Lung (tissue), 12 donors: ENCODE results near the gene CELSR1. TPM values are rescaled to one million over a fixed set of nuclear protein-coding genes. Genes with fewer than 3 reads are reported as not detected.
A peak's percentile ranks its signal among the peaks of the same experiment; 100 is the strongest.

Experiments
- ATAC-seq: fragments of 200-7000 bp; cut with Tn5 transposase; one replicate; pipeline ENCODE4 v1.9.1; 2020; ENCODE audit warnings: moderate number of reproducible peaks; ENCODE audit not compliant: insufficient read depth, low FRiP score
- DNase-seq, 3 donors: peaks; one replicate each; pipeline ENCODE4 v3.0.0-alpha.2; 2013 to 2017
- H3K27ac ChIP-seq, 2 donors: one replicate each; pipeline ENCODE4 v1.5.1; 2013; ENCODE audit warnings: mild to moderate bottlenecking in 2 of 2, moderate library complexity in 2 of 2, control low read depth in 1 of 2, inconsistent platforms in 1 of 2, low read depth in 1 of 2, low read length in 1 of 2
- H3K27me3 ChIP-seq, 3 donors: one replicate each; pipeline ENCODE4 v1.5.1; 2013; ENCODE audit warnings: low read length in 2 of 3; ENCODE audit not compliant: control insufficient read depth in 3 of 3, insufficient read depth in 3 of 3
- H3K36me3 ChIP-seq, 4 donors: one replicate each; pipeline ENCODE4 v1.5.1; 2013; ENCODE audit warnings: low read length in 4 of 4, mild to moderate bottlenecking in 1 of 4, moderate library complexity in 1 of 4; ENCODE audit not compliant: control insufficient read depth in 4 of 4, insufficient read depth in 4 of 4
- H3K4me1 ChIP-seq, 5 donors: one replicate each; pipeline ENCODE4 v1.5.1; 2013; ENCODE audit warnings: low read length in 5 of 5, mild to moderate bottlenecking in 2 of 5, moderate library complexity in 1 of 5; ENCODE audit not compliant: control insufficient read depth in 5 of 5, insufficient read depth in 5 of 5
- H3K4me3 ChIP-seq: one replicate; pipeline ENCODE4 v1.5.1; 2013; ENCODE audit warnings: mild to moderate bottlenecking, control low read depth, moderate library complexity
- H3K9ac ChIP-seq, 2 donors: one replicate each; pipeline ENCODE4 v1.5.1; 2013; ENCODE audit warnings: low read length in 2 of 2, control low read depth in 1 of 2; ENCODE audit not compliant: insufficient read depth in 1 of 2
- H3K9me3 ChIP-seq, 4 donors: one replicate each; pipeline ENCODE4 v1.5.1; 2013; ENCODE audit warnings: low read length in 3 of 4, mild to moderate bottlenecking in 1 of 4, moderate library complexity in 1 of 4; ENCODE audit not compliant: control insufficient read depth in 4 of 4, insufficient read depth in 3 of 4
- WGBS, 2 donors: extraction: QIAGEN DNeasy Blood & Tissue Kit; methylation state at CpG; one replicate each; pipeline ENCODE4 v1.1.7; 2013; 5-methylcytosine and 5-hydroxymethylcytosine counted together
- polyA plus RNA-seq, 2 donors: library from polyadenylated mRNA; stranded (reverse); fragments of 200-250 nt; gene quantifications; one replicate each; pipeline ENCODE4 v1.2.1, GENCODE V29; 2013
- total RNA-seq, 2 donors: library from RNA; depleted of rRNA in 1 of 2; stranded (reverse); fragments of >200 nt in 1 of 2; gene quantifications; one replicate each; pipeline ENCODE4 v1.2.1, GENCODE V29; 2014 to 2021
- TF ChIP-seq, protein P1 (sequence below): IDR thresholded peaks from 2 replicates; pipeline ENCODE4 v1.5.1; 2012; ENCODE audit warnings: mild to moderate bottlenecking; ENCODE audit errors: control extremely low read depth, extremely low read depth
- donor health status: control.
- donor health status: control.
- donor health status: Bipolar disorder and iron deficiency.
- donor health status: healthy.
- donor health status: DM: yes; HTN: yes; CAD: no.

The CELSR1 gene
- total and polyA plus RNA-seq, 4 donors, result 14.0 to 65.9 (median 32.7) TPM

DNA sequence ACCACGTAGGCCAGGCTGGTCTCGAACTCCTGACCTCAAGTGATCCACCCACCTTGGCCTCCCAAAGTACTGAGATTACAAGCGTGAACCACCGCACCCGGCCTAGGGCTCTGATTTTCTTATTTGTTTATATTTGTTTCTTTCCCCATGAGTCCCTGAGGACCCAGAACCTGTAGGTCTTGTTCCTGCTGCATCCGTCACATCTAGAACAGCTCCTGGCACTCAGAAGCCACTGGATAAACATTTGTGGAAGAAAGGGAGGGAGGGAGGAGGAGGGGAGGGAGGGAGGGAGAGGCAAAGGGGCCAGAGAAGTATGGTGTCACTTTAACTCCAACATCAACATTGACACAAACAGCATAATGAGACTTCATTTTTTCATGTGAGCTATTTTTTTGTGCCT, 67.7 kb downstream of the CELSR1 start:
- H3K9me3 ChIP-seq, result no peaks in the 10 kb centered on the region
- DNase-seq (peak in 1 of 3 donors; percentile 45), ATAC-seq (no peak)
- TF ChIP-seq, protein P1, sequence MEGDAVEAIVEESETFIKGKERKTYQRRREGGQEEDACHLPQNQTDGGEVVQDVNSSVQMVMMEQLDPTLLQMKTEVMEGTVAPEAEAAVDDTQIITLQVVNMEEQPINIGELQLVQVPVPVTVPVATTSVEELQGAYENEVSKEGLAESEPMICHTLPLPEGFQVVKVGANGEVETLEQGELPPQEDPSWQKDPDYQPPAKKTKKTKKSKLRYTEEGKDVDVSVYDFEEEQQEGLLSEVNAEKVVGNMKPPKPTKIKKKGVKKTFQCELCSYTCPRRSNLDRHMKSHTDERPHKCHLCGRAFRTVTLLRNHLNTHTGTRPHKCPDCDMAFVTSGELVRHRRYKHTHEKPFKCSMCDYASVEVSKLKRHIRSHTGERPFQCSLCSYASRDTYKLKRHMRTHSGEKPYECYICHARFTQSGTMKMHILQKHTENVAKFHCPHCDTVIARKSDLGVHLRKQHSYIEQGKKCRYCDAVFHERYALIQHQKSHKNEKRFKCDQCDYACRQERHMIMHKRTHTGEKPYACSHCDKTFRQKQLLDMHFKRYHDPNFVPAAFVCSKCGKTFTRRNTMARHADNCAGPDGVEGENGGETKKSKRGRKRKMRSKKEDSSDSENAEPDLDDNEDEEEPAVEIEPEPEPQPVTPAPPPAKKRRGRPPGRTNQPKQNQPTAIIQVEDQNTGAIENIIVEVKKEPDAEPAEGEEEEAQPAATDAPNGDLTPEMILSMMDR, result no peak
- H3K9ac ChIP-seq, result no peak overlapping the region
- H3K4me3 ChIP-seq, result no peak overlapping the region
- peaks cover 0 to 15% (median 2%) of the 10 kb centered on the region in 5 donors for H3K4me1 ChIP-seq
- WGBS, 2 donors, result 59 to 75% methylated on average over 6 of the region's 6 CpGs
- H3K36me3 ChIP-seq, result no peaks in the 10 kb centered on the region
- no peaks in the 10 kb centered on the region for H3K27me3 ChIP-seq
- no peak overlapping the region for H3K27ac ChIP-seq

DNA sequence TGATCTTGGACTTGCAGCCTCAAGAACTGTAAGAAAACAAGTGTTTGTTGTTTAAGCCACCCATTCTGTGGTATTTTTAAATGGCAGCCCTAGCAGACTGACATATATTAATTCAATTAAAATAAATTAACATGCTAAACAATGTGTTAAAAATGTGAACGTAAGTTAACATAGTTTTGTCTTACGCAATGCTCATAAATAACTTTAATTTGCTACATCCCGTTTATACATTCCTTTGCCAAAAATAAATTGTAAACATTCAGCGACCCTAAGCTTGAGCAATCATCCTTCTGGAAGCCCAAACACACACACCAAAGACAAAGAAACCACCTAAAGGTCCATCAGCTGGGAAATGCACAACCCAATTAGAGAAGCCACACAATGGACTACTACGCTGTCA, 70.4 kb downstream of the CELSR1 start:
- 53 to 62% methylated on average over 5 of the region's 5 CpGs for WGBS, 2 donors
- H3K4me3 ChIP-seq, result no peak overlapping the region
- no peak overlapping the region for H3K27ac ChIP-seq
- H3K4me1 ChIP-seq, result peaks cover 0 to 16% (median 2%) of the 10 kb centered on the region in 5 donors
- no peak overlapping the region for H3K9ac ChIP-seq
- peaks cover 0 to 5% (median 0%) of the 10 kb centered on the region in 4 donors for H3K36me3 ChIP-seq
- DNase-seq (peak in 2 of 3 donors; percentile 47 to 69), ATAC-seq (no peak)
- TF ChIP-seq, protein P1, result no peak
- H3K9me3 ChIP-seq, result no peaks in the 10 kb centered on the region
- peaks cover 0 to 2% (median 0%) of the 10 kb centered on the region in 3 donors for H3K27me3 ChIP-seq

DNA sequence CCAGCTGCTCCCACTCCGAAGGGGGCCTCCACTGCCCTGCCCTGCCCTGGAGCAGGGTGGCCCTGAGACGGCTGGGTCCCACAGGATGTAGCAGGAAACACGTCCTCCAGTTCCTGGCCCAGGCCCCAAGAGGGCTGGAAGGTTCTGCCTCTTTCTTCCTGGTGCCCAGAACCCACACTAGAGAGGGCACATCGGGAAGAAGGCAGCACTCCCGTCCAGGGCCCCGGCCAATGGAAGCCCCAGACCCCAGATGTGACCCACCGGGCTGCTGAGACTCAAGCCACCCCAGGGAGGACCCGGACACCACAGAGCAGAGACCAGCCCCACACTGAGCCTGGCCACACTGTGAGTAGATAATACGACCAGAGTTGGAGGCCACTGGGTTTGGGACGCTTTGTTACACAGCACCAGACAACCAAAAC, 71.2 kb downstream of the CELSR1 start:
- peaks cover 0 to 5% (median 0%) of the 10 kb centered on the region in 4 donors for H3K36me3 ChIP-seq
- TF ChIP-seq, protein P1, result no peak
- H3K4me3 ChIP-seq, result no peak overlapping the region
- H3K4me1 ChIP-seq, result peaks cover 0 to 16% (median 2%) of the 10 kb centered on the region in 5 donors
- DNase-seq, result no peak
- 60 to 84% methylated on average over 10 of the region's 10 CpGs for WGBS, 2 donors
- no peaks in the 10 kb centered on the region for H3K9me3 ChIP-seq
- no peak overlapping the region for H3K9ac ChIP-seq
- peaks cover 0 to 2% (median 0%) of the 10 kb centered on the region in 3 donors for H3K27me3 ChIP-seq
- peak overlapping the region in 1 of 2 donors; percentile 66 for H3K27ac ChIP-seq
- ATAC-seq, result no peak

DNA sequence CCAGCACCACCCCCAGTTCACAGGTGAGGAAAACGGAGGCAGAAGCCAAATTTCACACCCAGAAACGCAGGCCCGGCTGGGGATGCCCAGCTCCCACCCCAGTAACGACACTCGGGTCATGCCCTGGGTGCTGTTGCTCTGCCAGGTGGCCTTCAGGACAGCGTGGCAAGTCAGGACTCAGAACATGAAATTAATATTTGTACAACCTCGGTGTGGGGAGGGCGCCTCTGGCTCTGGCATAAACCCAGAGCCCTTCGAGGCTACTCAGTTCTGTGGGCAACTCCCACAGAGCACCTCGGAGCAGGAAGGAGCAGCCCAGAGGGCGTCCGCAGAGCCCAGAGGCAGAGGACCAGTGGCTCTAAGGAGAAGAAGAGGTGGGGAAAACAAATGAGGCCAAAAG, 71.6 kb downstream of the CELSR1 start:
- WGBS, 2 donors, result 63 to 71% methylated on average over 12 of the region's 12 CpGs
- H3K27me3 ChIP-seq, result peaks cover 0 to 2% (median 0%) of the 10 kb centered on the region in 3 donors
- DNase-seq (no peak), ATAC-seq (no peak)
- H3K4me3 ChIP-seq, result no peak overlapping the region
- H3K27ac ChIP-seq, result peak overlapping the region in 1 of 2 donors; percentile 66
- TF ChIP-seq, protein P1, result no peak
- H3K36me3 ChIP-seq, result peaks cover 0 to 5% (median 0%) of the 10 kb centered on the region in 4 donors
- H3K9ac ChIP-seq, result no peak overlapping the region
- H3K4me1 ChIP-seq, result peaks cover 0 to 18% (median 2%) of the 10 kb centered on the region in 5 donors
- no peaks in the 10 kb centered on the region for H3K9me3 ChIP-seq
